Effector memory CD4-positive, alpha-beta T cell (primary cell): ENCODE data around the gene TNKS1BP1.
"Not testable (repeated sequence)": the region's sequence is repeated elsewhere in the genome, so short reads cannot be mapped to it uniquely, and the experiment has no call there.

Source experiments
- DNase-seq, 3 donors: peaks; one replicate each; pipeline ENCODE4 v3.0.0-alpha.2; 2020
- H3K27ac ChIP-seq: 2 replicates; pipeline ENCODE4 v1.7.0; 2013; ENCODE audit warnings: mild to moderate bottlenecking, low read length, moderate library complexity; ENCODE audit not compliant: insufficient read depth, poor library complexity, severe bottlenecking
- H3K27me3 ChIP-seq: replicated peaks from 2 replicates; pipeline ENCODE4 v1.7.0; 2013; ENCODE audit warnings: mild to moderate bottlenecking, low read length; ENCODE audit not compliant: insufficient read depth, control insufficient read depth, poor library complexity, severe bottlenecking
- H3K36me3 ChIP-seq: 2 replicates; pipeline ENCODE4 v1.7.0; 2013; ENCODE audit warnings: mild to moderate bottlenecking, low read length, moderate library complexity; ENCODE audit not compliant: control insufficient read depth, insufficient read depth
- H3K4me1 ChIP-seq: 2 replicates; pipeline ENCODE4 v1.7.0; 2013; ENCODE audit warnings: low read length, mild to moderate bottlenecking; ENCODE audit not compliant: control insufficient read depth, insufficient read depth, poor library complexity, severe bottlenecking
- H3K4me3 ChIP-seq: 2 replicates; pipeline ENCODE4 v1.7.0; 2013; ENCODE audit warnings: low read length, low read depth, mild to moderate bottlenecking; ENCODE audit not compliant: insufficient read depth, poor library complexity, severe bottlenecking
- H3K9me3 ChIP-seq: 2 replicates; pipeline ENCODE4 v1.7.0; 2013; ENCODE audit warnings: mild to moderate bottlenecking, low read length, moderate library complexity; ENCODE audit not compliant: control insufficient read depth

TNKS1BP1 gene

DNA sequence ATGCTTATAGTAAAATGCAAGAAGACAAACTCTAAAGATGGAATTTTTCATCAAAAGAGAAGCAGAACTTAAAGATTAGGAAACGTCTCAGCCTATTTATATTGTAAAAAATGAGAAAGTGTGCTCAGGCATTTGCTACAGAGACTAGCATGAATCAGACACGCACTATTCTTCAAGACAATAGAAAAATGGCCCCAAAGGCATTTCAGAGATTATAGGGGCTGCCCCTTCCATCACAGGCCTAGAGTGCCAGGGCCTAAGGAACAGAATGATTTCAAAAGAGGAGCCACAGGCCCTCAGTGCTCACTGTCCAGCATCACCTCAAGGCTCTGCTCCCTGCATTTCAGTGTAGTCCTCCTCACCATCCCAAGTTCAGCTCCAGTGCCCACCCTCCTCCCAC lies 27.5 kb downstream of the TNKS1BP1 start:
- H3K27ac ChIP-seq, result no peak overlapping the region
- peaks cover 9% of the 10 kb centered on the region for H3K36me3 ChIP-seq
- H3K27me3 ChIP-seq, result no peaks in the 10 kb centered on the region
- no peak overlapping the region for H3K4me3 ChIP-seq
- H3K4me1 ChIP-seq, result no peaks in the 10 kb centered on the region
- no peak for DNase-seq
- H3K9me3 ChIP-seq, result peaks cover 4% of the 10 kb centered on the region

DNA sequence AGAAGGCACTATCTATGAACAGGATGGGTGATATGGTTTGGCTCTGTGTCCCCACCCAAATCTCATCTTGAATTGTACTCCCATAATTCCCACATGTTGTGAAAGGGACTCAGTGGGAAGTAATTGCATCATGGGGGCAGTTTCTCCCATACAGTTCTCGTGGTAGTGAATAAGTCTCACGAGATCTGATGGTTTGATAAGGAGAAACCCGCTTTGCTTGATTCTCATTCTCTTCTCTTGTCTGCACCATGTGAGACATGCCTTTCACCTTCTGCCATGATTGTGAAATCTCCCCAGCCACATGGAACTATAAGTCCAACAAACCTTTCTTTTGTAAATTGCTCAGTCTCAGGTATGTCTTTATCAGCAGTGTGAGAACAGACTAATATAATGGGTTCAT lies 28.5 kb downstream of the TNKS1BP1 start:
- not testable (repeated sequence) for H3K4me3 ChIP-seq, DNase-seq, H3K4me1 ChIP-seq, H3K27ac ChIP-seq, H3K9me3 ChIP-seq, H3K36me3 ChIP-seq, H3K27me3 ChIP-seq

DNA sequence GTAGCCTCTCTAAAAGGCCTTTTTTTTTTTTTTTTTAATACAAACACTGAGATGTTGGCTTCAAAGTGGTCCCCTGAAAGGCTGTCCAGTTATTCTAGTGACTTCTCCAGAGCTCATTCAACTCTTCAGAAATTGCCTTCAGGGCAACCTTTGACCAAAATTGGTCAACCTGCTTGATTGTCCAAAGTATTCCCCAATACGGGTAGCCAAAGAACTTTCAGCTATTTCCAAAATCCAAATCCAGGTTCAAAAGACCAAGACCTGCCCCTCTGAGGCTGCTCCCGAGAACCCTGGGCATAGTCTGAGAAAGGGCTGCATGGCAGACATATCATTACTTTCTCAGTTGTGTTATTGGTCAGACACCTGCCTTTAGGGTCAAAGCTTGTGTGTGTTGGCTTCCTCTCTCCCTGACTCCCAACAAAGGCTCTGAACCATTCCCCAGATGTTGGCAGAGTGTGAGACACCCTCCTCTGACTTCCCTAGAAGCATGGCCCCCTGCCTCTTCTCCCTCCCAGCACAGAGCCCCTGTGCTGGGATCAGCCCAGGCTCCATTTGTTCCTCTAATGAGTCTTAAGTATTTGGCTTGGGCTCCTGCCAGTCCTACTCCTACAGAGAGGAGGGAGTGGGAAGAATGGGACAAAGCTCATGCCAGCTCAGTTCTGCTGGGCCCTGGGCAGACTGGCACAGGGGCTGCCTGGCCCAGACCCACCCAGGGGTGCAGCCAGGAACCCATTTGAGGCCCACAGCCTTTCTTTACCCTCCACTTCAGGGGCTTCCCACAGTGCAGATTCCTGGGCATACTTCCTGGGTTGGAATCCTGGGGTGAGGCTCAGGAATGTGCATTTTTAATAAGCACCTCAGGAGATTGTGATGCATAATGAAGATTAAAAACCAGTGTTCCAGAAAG lies 30.3 kb downstream of the TNKS1BP1 start:
- H3K4me1 ChIP-seq, result no peaks in the 10 kb centered on the region
- H3K9me3 ChIP-seq, result peaks cover 2% of the 10 kb centered on the region
- no peaks in the 10 kb centered on the region for H3K36me3 ChIP-seq
- DNase-seq, result no peak
- no peak overlapping the region for H3K4me3 ChIP-seq
- H3K27ac ChIP-seq, result no peak overlapping the region
- no peaks in the 10 kb centered on the region for H3K27me3 ChIP-seq

DNA sequence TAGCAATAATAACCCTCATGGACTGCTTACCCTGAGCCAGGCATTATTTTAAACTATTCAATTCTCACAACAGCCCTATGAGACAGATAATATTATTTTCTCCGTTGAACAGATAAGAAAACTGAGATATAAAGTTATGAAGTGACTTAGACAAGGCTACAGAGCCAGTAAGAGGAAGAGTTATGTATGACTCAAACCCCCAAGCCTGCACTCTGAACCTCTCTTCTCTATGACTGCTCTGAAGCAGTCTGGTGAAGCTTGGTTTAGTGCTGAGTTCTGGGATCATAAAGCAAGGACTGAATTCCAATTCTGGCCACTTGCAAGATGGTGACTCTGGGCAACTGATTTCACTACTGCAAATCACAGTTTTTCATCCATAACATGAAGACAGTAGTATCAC lies 34.5 kb downstream of the TNKS1BP1 start:
- no peak overlapping the region for H3K4me3 ChIP-seq
- H3K27ac ChIP-seq, result no peak overlapping the region
- no peaks in the 10 kb centered on the region for H3K4me1 ChIP-seq
- H3K27me3 ChIP-seq, result no peaks in the 10 kb centered on the region
- DNase-seq, result no peak
- H3K9me3 ChIP-seq, result no peaks in the 10 kb centered on the region
- no peaks in the 10 kb centered on the region for H3K36me3 ChIP-seq

DNA sequence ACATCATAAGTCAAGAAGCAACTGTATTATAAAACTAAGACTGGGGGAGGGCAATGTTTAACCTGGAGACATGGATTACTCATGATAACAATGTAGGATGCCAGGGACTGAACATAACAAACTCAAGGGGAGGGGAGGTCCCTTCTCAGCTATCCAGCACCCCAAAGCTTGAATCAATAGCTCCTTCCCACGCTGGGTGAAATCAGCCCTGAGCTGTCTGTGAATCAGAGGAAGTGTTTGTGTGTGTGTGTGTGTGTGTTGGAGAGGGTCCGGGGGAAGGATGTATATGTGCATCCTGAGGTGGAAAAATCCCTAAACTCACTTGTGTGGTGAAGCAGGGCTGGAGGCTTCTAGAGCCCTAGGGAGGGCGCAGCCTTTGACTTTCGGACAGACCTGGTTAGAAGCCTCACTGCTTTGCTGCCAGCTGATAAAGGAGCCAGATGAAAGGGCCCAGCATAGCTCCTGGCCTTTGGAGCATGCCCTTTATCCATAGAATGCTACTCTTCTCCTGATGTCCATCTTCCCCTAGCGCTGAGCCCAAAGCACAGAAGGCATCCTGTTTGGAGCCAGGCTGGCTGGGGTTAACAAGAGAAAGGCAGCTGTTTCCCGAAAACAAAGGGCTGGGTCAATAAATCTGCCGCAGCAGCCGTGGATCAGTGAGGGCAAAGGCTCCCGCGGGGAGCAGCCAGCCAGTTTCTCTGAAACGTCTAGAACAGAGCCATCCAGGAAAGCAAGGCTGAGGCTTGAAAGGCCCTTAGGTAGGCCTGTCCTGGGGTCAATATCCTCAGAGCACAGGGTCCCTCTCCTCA lies 35.8 kb downstream of the TNKS1BP1 start:
- Histone ChIP-seq H3K27ac (no peak overlapping the region), H3K36me3 (no peaks in the 10 kb centered on the region), H3K27me3 (no peaks in the 10 kb centered on the region), H3K4me1 (no peaks in the 10 kb centered on the region), H3K9me3 (no peaks in the 10 kb centered on the region), H3K4me3 (no peak overlapping the region)
- no peak for DNase-seq

DNA sequence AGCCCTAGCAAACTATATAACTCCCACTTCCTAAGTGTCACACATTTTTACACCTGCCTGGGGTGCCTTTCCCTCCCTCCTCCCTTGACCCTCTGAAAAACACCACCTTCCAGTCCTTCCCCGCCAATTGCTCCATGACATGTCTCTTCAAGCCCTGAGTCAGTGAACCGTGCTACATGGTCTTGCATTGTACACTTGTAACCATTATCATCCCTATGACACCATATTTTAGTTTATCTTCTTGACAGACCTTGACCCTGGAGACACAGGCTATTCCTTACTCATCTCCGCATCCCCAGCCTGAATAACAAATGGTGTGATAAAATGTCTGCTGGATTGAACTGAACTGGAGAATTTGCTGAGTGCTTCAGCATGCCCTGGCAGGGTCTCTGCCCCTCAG lies 36.9 kb downstream of the TNKS1BP1 start:
- Histone ChIP-seq H3K27ac (no peak overlapping the region), H3K36me3 (no peaks in the 10 kb centered on the region), H3K27me3 (no peaks in the 10 kb centered on the region), H3K4me3 (no peak overlapping the region), H3K4me1 (no peaks in the 10 kb centered on the region), H3K9me3 (no peaks in the 10 kb centered on the region)
- no peak for DNase-seq

DNA sequence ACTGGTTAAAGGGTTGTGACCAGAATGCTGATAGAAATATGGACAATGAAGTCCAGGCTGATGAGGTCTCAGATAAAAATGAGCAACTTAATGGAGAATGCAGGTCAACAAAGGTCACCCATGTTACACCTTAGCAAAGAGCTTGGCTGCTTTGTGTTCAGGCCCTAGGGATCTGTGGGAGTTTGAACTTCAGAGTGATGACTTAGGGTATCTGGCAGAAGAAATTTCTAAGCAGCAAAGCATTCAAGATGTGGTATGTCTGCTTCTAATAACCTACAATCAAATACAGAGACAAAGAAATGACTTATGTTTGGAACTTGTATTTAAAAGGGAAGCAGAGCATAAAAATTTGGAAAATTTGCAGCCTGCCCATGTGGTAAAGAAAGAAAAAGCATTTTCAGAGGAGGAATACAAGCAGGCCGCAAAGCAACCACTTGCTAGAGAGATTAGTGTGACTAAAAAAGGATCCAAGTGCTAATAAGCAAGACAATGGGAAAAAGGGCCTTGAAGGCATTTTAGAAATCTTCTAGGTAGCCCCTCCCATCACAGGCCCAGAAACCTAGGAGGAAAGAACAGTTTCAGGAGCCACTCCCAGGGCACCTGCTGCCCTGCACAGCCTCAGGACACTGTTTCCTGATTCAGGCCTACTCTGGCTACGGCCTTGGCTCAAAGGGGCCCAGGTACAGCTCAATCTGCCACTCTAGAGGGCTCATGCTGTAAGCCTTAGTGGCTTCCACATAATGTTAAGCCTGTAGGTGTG lies 41.3 kb downstream of the TNKS1BP1 start:
- no peaks in the 10 kb centered on the region for H3K36me3 ChIP-seq
- no peaks in the 10 kb centered on the region for H3K27me3 ChIP-seq
- DNase-seq, result no peak
- no peaks in the 10 kb centered on the region for H3K4me1 ChIP-seq
- no peak overlapping the region for H3K27ac ChIP-seq
- no peaks in the 10 kb centered on the region for H3K9me3 ChIP-seq
- H3K4me3 ChIP-seq, result no peak overlapping the region

DNA sequence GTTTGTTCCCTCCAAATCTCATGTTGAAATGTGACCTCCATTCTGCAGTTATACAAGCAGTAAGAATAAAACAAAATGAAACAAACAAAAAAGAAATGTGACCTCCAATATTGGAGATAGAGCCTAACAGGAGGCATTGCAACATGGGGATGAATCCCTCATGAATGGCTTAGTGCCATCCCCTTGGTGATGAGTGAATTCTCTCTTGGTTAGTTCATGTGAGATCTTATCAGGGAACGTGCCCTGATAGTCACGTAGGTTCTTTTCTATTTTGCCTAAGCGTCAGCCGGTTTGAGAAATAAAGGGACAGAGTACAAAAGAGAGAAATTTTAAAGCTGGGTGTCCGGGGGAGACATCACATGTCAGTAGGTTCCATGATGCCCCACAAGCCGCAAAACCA lies 43.2 kb downstream of the TNKS1BP1 start:
- H3K27ac ChIP-seq, H3K9me3 ChIP-seq, H3K4me3 ChIP-seq, DNase-seq, H3K4me1 ChIP-seq, H3K27me3 ChIP-seq, H3K36me3 ChIP-seq: not testable (repeated sequence)

DNA sequence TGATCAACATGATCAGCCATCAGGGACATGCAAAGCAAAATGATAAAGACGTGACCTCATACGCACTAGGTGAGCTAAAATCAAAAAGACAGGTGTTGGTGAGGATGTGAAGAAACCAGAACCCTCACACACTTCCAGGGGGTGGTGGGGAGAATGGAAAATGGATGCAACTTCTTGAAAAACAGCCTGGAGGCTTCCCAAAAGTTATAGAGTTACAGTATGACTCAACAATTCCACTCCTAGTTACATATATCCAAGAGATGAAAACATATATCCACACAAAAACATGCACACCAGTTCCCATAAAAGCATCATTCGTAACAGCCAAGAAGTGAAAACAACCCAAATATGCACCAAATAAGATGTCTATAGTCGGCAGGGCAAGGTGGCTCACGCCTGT lies 45.6 kb downstream of the TNKS1BP1 start:
- Histone ChIP-seq H3K36me3 (no peaks in the 10 kb centered on the region), H3K27ac (no peak overlapping the region), H3K4me1 (no peaks in the 10 kb centered on the region)

More for the DNA sequence above, 45.6 kb downstream of the TNKS1BP1 start:
- no peaks in the 10 kb centered on the region for H3K9me3 ChIP-seq
- DNase-seq, result no peak
- H3K27me3 ChIP-seq, result peaks cover 2% of the 10 kb centered on the region
- H3K4me3 ChIP-seq, result no peak overlapping the region
